Muscle layer of duodenum (tissue), 2 donors: ENCODE results near the gene PLPP7.

ENCODE experiments used
- H3K27ac ChIP-seq: one replicate; pipeline ENCODE4 v1.7.0; 2013; ENCODE audit warnings: mild to moderate bottlenecking, low read length
- H3K27me3 ChIP-seq: one replicate; pipeline ENCODE4 v1.7.0; 2013; ENCODE audit warnings: low read depth, mild to moderate bottlenecking, control low read depth, low read length
- H3K36me3 ChIP-seq, 2 donors: one replicate each; pipeline ENCODE4 v1.7.0; 2013; ENCODE audit warnings: low read length in 2 of 2, control low read depth in 1 of 2, mild to moderate bottlenecking in 1 of 2; ENCODE audit not compliant: insufficient read depth in 2 of 2, control insufficient read depth in 1 of 2
- H3K4me1 ChIP-seq, 2 donors: one replicate each; pipeline ENCODE4 v1.7.0; 2013; ENCODE audit warnings: low read length in 2 of 2, mild to moderate bottlenecking in 2 of 2, control low read depth in 1 of 2, moderate library complexity in 1 of 2; ENCODE audit not compliant: insufficient read depth in 2 of 2, control insufficient read depth in 1 of 2
- H3K4me3 ChIP-seq, 2 donors: one replicate each; pipeline ENCODE4 v1.7.0; 2013; ENCODE audit warnings: low read length in 2 of 2, low read depth in 1 of 2, mild to moderate bottlenecking in 1 of 2
- H3K9me3 ChIP-seq, 2 donors: one replicate each; pipeline ENCODE4 v1.7.0; 2013; ENCODE audit warnings: low read length in 2 of 2, control low read depth in 1 of 2, mild to moderate bottlenecking in 1 of 2; ENCODE audit not compliant: control insufficient read depth in 1 of 2
- donor health status: healthy.

The PLPP7 gene

GRCh38 chr9:131277910-131278701 is 11.4 kb upstream of the PLPP7 start:
- Histone ChIP-seq H3K9me3 (no peaks in the 10 kb centered on the region), H3K4me3 (peak overlapping the region; percentile 26 to 72), H3K27me3 (peaks cover 17% of the 10 kb centered on the region), H3K36me3 (no peaks in the 10 kb centered on the region), H3K4me1 (peaks cover 0 to 17% of the 10 kb centered on the region in 2 donors), H3K27ac (no peak overlapping the region)

GRCh38 chr9:131278702-131279111 is 10.8 kb upstream of the PLPP7 start:
- peaks cover 17% of the 10 kb centered on the region for H3K27me3 ChIP-seq
- no peaks in the 10 kb centered on the region for H3K36me3 ChIP-seq
- H3K4me1 ChIP-seq = peaks cover 0 to 18% of the 10 kb centered on the region in 2 donors
- no peak overlapping the region for H3K4me3 ChIP-seq
- no peak overlapping the region for H3K27ac ChIP-seq
- H3K9me3 ChIP-seq = no peaks in the 10 kb centered on the region

GRCh38 chr9:131279196-131279862 is 10.2 kb upstream of the PLPP7 start:
- no peaks in the 10 kb centered on the region for H3K36me3 ChIP-seq
- no peak overlapping the region for H3K27ac ChIP-seq
- peaks cover 17% of the 10 kb centered on the region for H3K27me3 ChIP-seq

GRCh38 chr9:131279863-131280570 is 9.5 kb upstream of the PLPP7 start:
- no peaks in the 10 kb centered on the region for H3K36me3 ChIP-seq
- peaks cover 0 to 18% of the 10 kb centered on the region in 2 donors for H3K4me1 ChIP-seq
- peaks cover 17% of the 10 kb centered on the region for H3K27me3 ChIP-seq
- H3K4me3 ChIP-seq = no peak overlapping the region
- H3K27ac ChIP-seq = no peak overlapping the region
- H3K9me3 ChIP-seq = no peaks in the 10 kb centered on the region

More at GRCh38 chr9:131279196-131279862, 10.2 kb upstream of the PLPP7 start:
- no peak overlapping the region for H3K4me3 ChIP-seq
- H3K9me3 ChIP-seq = no peaks in the 10 kb centered on the region
- peaks cover 0 to 18% of the 10 kb centered on the region in 2 donors for H3K4me1 ChIP-seq

GRCh38 chr9:131280660-131281059 is 8.9 kb upstream of the PLPP7 start:
- Histone ChIP-seq H3K4me3 (no peak overlapping the region), H3K4me1 (peaks cover 0 to 18% of the 10 kb centered on the region in 2 donors), H3K36me3 (no peaks in the 10 kb centered on the region), H3K9me3 (no peaks in the 10 kb centered on the region), H3K27me3 (peaks cover 17% of the 10 kb centered on the region), H3K27ac (no peak overlapping the region)

- no peaks in the 10 kb centered on the region for H3K9me3 ChIP-seq
- no peaks in the 10 kb centered on the region for H3K36me3 ChIP-seq
- H3K27ac ChIP-seq = no peak overlapping the region
- H3K4me3 ChIP-seq = no peak overlapping the region
- H3K27me3 ChIP-seq = peaks cover 17% of the 10 kb centered on the region
- peaks cover 0 to 18% of the 10 kb centered on the region in 2 donors for H3K4me1 ChIP-seq
These were observed 8.2 kb upstream of the PLPP7 start for GRCh38 chr9:131281119-131281965.

- Histone ChIP-seq H3K9me3 (no peaks in the 10 kb centered on the region), H3K27me3 (peaks cover 17% of the 10 kb centered on the region), H3K36me3 (no peaks in the 10 kb centered on the region), H3K4me1 (peaks cover 0 to 15% of the 10 kb centered on the region in 2 donors), H3K27ac (no peak overlapping the region), H3K4me3 (no peak overlapping the region)
These were observed 7.3 kb upstream of the PLPP7 start for GRCh38 chr9:131282175-131282574.

GRCh38 chr9:131282688-131283422 is 6.7 kb upstream of the PLPP7 start:
- no peaks in the 10 kb centered on the region for H3K36me3 ChIP-seq
- H3K4me1 ChIP-seq = peaks cover 0 to 12% of the 10 kb centered on the region in 2 donors
- no peaks in the 10 kb centered on the region for H3K9me3 ChIP-seq
- H3K27ac ChIP-seq = no peak overlapping the region
- peak overlapping the region in 1 of 2 donors; percentile 60 for H3K4me3 ChIP-seq
- peaks cover 17% of the 10 kb centered on the region for H3K27me3 ChIP-seq

- H3K4me3 ChIP-seq = no peak overlapping the region
- H3K9me3 ChIP-seq = no peaks in the 10 kb centered on the region
- H3K27ac ChIP-seq = no peak overlapping the region
- no peaks in the 10 kb centered on the region for H3K36me3 ChIP-seq
- peaks cover 0 to 13% of the 10 kb centered on the region in 2 donors for H3K4me1 ChIP-seq
- peaks cover 17% of the 10 kb centered on the region for H3K27me3 ChIP-seq
These were observed 4.7 kb upstream of the PLPP7 start for GRCh38 chr9:131284856-131285255.

GRCh38 chr9:131287359-131287758 is 2.2 kb upstream of the PLPP7 start:
- Histone ChIP-seq H3K4me3 (no peak overlapping the region), H3K27me3 (peaks cover 1% of the 10 kb centered on the region), H3K9me3 (no peaks in the 10 kb centered on the region), H3K4me1 (peaks cover 0 to 32% of the 10 kb centered on the region in 2 donors), H3K36me3 (no peaks in the 10 kb centered on the region), H3K27ac (no peak overlapping the region)
